Mucosa of rectum (tissue), 2 donors: ENCODE data around the gene CLEC12A.
"Not testable (repeated sequence)": the region's sequence is repeated elsewhere in the genome, so short reads cannot be mapped to it uniquely, and the experiment has no call there.

Experiments
- H3K27ac ChIP-seq, 2 donors: one replicate each; pipeline ENCODE4 v1.7.0; 2013; ENCODE audit warnings: inconsistent platforms in 2 of 2, low read depth in 2 of 2, low read length in 2 of 2
- H3K27me3 ChIP-seq, 2 donors: one replicate each; pipeline ENCODE4 v1.7.0; 2013; ENCODE audit warnings: low read length in 2 of 2; ENCODE audit not compliant: control insufficient read depth in 2 of 2, insufficient read depth in 2 of 2
- H3K36me3 ChIP-seq, 2 donors: one replicate each; pipeline ENCODE4 v1.7.0; 2013; ENCODE audit warnings: low read length in 2 of 2; ENCODE audit not compliant: control insufficient read depth in 2 of 2, insufficient read depth in 2 of 2
- H3K4me1 ChIP-seq, 2 donors: one replicate each; pipeline ENCODE4 v1.7.0; 2013; ENCODE audit warnings: low read length in 2 of 2, mild to moderate bottlenecking in 1 of 2; ENCODE audit not compliant: control insufficient read depth in 2 of 2, insufficient read depth in 2 of 2
- H3K4me3 ChIP-seq, 2 donors: one replicate each; pipeline ENCODE4 v1.7.0; 2013; ENCODE audit warnings: low read length in 2 of 2
- H3K9ac ChIP-seq, 2 donors: one replicate each; pipeline ENCODE4 v1.7.0; 2013; ENCODE audit warnings: low read length in 2 of 2, low read depth in 1 of 2, mild to moderate bottlenecking in 1 of 2
- H3K9me3 ChIP-seq, 2 donors: one replicate each; pipeline ENCODE4 v1.7.0; 2013; ENCODE audit warnings: low read length in 2 of 2; ENCODE audit not compliant: control insufficient read depth in 2 of 2
- donor health status: healthy.
- donor health status: Normal muscosa, but diverticular disease.

The CLEC12A gene

DNA sequence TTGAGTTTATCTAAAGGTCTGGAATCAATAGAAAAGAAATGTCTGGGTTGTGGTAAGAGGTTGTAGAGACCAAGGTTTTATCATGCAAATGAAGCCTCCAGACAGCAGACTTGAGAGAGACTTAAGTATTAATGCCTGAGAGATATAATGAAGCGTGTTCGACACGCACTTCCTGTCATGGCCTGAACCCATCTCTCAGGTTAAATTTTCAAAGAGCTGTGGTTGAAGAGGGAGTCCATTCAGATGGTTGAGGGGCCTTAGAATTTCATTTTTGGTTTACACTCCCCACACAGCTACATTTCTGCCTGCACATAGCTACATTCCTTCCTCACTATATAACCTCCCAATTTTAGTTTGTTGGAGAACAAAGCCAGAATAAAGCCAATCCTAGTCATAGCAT lies 10.1 kb upstream of the CLEC12A start:
- Histone ChIP-seq H3K36me3 (no peaks in the 10 kb centered on the region), H3K4me3 (no peak overlapping the region), H3K27ac (no peak overlapping the region), H3K4me1 (no peaks in the 10 kb centered on the region), H3K27me3 (no peaks in the 10 kb centered on the region), H3K9ac (no peak overlapping the region), H3K9me3 (no peaks in the 10 kb centered on the region)

DNA sequence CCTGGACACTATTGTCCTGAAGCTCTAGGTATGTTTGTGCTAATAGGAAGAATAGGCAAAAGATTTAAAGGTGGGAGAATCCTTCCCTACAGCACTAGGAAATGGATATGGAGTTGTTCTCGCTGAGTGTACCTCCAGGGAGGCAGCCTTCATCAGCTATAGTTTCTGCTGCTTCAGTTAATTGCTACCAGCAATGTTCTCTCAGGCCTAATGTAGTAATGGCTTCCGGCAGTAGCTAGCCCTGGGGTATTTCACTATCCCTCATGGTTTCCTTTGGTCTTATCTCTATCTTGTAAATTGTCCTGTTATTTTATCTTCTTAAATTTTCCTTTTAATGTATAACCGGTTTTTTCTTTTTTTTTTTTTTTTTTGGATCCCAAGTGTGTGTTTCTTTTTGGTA lies 9.3 kb upstream of the CLEC12A start:
- no peaks in the 10 kb centered on the region for H3K27me3 ChIP-seq
- H3K4me3 ChIP-seq, result no peak overlapping the region
- no peaks in the 10 kb centered on the region for H3K36me3 ChIP-seq
- H3K4me1 ChIP-seq, result no peaks in the 10 kb centered on the region
- H3K9me3 ChIP-seq, result no peaks in the 10 kb centered on the region
- H3K27ac ChIP-seq, result no peak overlapping the region
- H3K9ac ChIP-seq, result no peak overlapping the region

DNA sequence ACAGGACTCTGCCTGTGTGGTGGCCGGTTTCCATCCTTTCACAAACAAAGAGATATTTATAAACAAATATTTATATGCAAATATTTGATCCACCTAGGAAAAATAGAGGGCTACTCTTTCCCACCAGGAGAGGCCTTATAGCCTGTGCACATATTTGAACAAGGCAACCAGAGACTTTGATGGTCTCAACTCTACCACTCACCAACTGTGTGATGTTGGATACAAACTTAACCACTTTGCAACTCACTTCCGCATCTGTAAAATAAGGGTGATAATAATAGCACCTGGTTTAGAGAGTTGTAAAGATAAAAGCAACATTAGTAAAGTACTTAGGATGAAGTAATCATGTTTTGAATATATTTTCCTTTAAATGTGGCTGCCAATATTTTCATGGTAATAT lies 1.5 kb upstream of the CLEC12A start:
- Histone ChIP-seq H3K4me3 (no peak overlapping the region), H3K27me3 (no peaks in the 10 kb centered on the region), H3K9ac (no peak overlapping the region), H3K27ac (no peak overlapping the region), H3K36me3 (no peaks in the 10 kb centered on the region), H3K4me1 (no peaks in the 10 kb centered on the region), H3K9me3 (no peaks in the 10 kb centered on the region)

DNA sequence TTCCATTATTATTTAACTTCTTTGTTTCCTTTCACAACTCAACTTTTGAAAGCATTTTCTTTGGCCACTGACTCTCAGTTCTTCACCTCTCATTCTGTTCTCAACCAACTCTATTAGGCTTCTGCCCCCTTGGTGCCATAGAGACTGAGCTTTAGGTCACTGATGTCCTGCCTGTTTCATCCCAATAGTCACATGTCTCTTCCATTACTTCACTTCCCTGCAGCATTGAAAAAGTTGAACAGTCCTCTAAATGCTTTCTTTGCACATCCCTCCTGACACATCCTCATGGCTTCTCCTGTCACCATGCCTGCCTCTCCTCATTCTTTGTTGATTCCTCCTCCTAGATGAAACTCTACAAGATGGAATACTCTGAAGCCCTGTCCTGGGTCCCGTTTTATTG lies 2.7 kb downstream of the CLEC12A start:
- no peaks in the 10 kb centered on the region for H3K4me1 ChIP-seq
- H3K9me3 ChIP-seq, result no peaks in the 10 kb centered on the region
- H3K36me3 ChIP-seq, result no peaks in the 10 kb centered on the region
- H3K27me3 ChIP-seq, result no peaks in the 10 kb centered on the region
- H3K9ac ChIP-seq, result no peak overlapping the region
- no peak overlapping the region for H3K27ac ChIP-seq
- H3K4me3 ChIP-seq, result no peak overlapping the region

DNA sequence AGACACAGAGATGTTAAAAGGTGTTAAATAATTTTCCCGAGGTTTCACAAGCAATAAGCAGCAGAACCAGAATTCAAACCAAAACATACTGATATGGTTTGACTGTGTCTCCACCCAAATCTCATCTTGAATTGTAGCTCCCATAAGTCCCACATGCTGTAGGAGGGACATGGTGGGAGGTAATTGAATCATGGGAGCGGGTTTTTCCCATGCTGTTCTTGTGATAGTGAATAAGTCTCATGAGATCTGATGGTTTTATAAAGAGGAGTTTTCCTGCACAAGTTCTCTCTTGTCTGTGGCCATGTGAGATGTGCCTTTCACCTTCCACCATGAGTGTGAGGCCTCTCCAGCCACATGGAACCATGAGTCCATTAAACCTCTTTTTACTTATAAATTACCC lies 3.5 kb downstream of the CLEC12A start:
- not testable (repeated sequence) for H3K4me3 ChIP-seq, H3K27ac ChIP-seq, H3K27me3 ChIP-seq, H3K36me3 ChIP-seq, H3K9me3 ChIP-seq, H3K9ac ChIP-seq, H3K4me1 ChIP-seq

DNA sequence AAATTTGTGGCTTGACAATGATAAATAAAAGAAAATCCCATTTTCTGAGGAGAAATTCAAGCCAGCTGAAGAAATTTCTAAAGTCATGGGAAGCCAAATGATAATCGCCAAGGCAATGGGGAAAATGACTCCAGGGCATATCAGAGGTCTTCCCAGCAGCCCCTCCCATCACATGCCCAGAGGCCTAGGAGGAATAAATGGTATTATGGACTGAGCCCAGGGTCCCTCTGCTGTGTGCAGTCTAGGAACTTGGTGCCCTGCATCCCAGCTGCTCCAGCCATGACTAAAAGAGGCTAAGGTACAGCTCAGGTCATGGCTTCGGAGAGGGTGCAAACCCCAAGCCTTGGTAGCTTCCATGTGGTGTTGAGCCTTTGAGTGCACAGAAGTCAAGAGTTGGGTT lies 4.4 kb downstream of the CLEC12A start:
- no peaks in the 10 kb centered on the region for H3K9me3 ChIP-seq
- H3K4me3 ChIP-seq, result no peak overlapping the region
- no peaks in the 10 kb centered on the region for H3K36me3 ChIP-seq
- no peaks in the 10 kb centered on the region for H3K27me3 ChIP-seq
- H3K9ac ChIP-seq, result no peak overlapping the region
- no peaks in the 10 kb centered on the region for H3K4me1 ChIP-seq
- no peak overlapping the region for H3K27ac ChIP-seq

- H3K4me3 ChIP-seq, H3K9ac ChIP-seq, H3K4me1 ChIP-seq, H3K9me3 ChIP-seq, H3K27ac ChIP-seq, H3K36me3 ChIP-seq, H3K27me3 ChIP-seq: not testable (repeated sequence)
Observed at GRCh38 chr12:9976626-9977025, 5.4 kb downstream of the CLEC12A start.

GRCh38 chr12:9977916-9978315 lies 6.7 kb downstream of the CLEC12A start:
- no peaks in the 10 kb centered on the region for H3K9me3 ChIP-seq
- no peak overlapping the region for H3K4me3 ChIP-seq
- no peak overlapping the region for H3K27ac ChIP-seq
- no peaks in the 10 kb centered on the region for H3K36me3 ChIP-seq
- no peak overlapping the region for H3K9ac ChIP-seq
- H3K27me3 ChIP-seq, result no peaks in the 10 kb centered on the region
- H3K4me1 ChIP-seq, result no peaks in the 10 kb centered on the region

- H3K9me3 ChIP-seq, result no peaks in the 10 kb centered on the region
- no peak overlapping the region for H3K4me3 ChIP-seq
- H3K36me3 ChIP-seq, result no peaks in the 10 kb centered on the region
- no peak overlapping the region for H3K27ac ChIP-seq
- H3K9ac ChIP-seq, result no peak overlapping the region
- no peaks in the 10 kb centered on the region for H3K4me1 ChIP-seq
- H3K27me3 ChIP-seq, result no peaks in the 10 kb centered on the region
Observed at GRCh38 chr12:9980126-9980525, 8.9 kb downstream of the CLEC12A start.

DNA sequence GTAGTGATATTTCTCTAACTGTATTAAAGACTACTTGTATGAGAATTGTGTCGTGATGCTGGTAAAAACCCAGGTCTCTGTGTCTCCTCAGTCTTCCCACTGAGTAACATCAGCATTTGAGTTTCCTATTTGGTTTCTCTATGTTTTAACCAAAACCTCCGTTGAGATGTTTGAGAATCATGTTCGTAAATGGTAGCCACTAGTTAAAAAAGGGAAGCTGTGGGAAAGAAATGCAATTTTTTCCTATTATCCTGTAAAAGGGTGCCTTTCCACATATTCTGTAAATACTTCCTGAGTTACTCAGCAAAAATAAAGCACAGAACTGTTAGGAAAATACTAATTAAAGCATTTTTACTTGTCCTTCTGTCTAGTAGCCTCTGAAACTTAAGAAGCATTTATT lies 20.7 kb downstream of the CLEC12A start:
- no peaks in the 10 kb centered on the region for H3K9me3 ChIP-seq

GRCh38 chr12:9992296-9992695 lies 21.1 kb downstream of the CLEC12A start:
- no peaks in the 10 kb centered on the region for H3K36me3 ChIP-seq
- no peak overlapping the region for H3K27ac ChIP-seq
- no peak overlapping the region for H3K4me3 ChIP-seq
- H3K9ac ChIP-seq, result no peak overlapping the region
- no peaks in the 10 kb centered on the region for H3K9me3 ChIP-seq
- no peaks in the 10 kb centered on the region for H3K27me3 ChIP-seq
- H3K4me1 ChIP-seq, result no peaks in the 10 kb centered on the region

More for the DNA sequence above, 20.7 kb downstream of the CLEC12A start:
- Histone ChIP-seq H3K4me1 (no peaks in the 10 kb centered on the region), H3K9ac (no peak overlapping the region), H3K27ac (no peak overlapping the region), H3K36me3 (no peaks in the 10 kb centered on the region), H3K27me3 (no peaks in the 10 kb centered on the region), H3K4me3 (no peak overlapping the region)
